NCI-H128 (cell line): ENCODE measurements around the gene PRRC2A.

Source experiments
- DNase-seq: peaks from one replicate; lab custom pipeline; 2025; ENCODE audit not compliant: unreplicated experiment; lab: John Stamatoyannopoulos, UW

Gene PRRC2A

GRCh38 chr6:31622684-31623091 is 2.2 kb downstream of the PRRC2A start:
- no peak for DNase-seq

GRCh38 chr6:31624070-31624469 is 3.6 kb downstream of the PRRC2A start:
- DNase-seq = no peak

- no peak for DNase-seq
These were observed 6.4 kb downstream of the PRRC2A start for GRCh38 chr6:31626952-31627351.

GRCh38 chr6:31627690-31628287 is 7.3 kb downstream of the PRRC2A start:
- no peak for DNase-seq

- DNase-seq = no peak
These were observed 8.5 kb downstream of the PRRC2A start for GRCh38 chr6:31629014-31629413.

GRCh38 chr6:31630177-31630934 is 9.8 kb downstream of the PRRC2A start:
- DNase-seq = no peak

GRCh38 chr6:31631209-31631608 is 10.7 kb downstream of the PRRC2A start:
- DNase-seq = no peak

- no peak for DNase-seq
These were observed 11.3 kb downstream of the PRRC2A start for GRCh38 chr6:31631681-31632278.

- DNase-seq = no peak
These were observed 11.9 kb downstream of the PRRC2A start for GRCh38 chr6:31632279-31632946.

- DNase-seq = no peak
These were observed 12.9 kb downstream of the PRRC2A start for GRCh38 chr6:31633447-31633846.

- no peak for DNase-seq
These were observed 13.6 kb downstream of the PRRC2A start for GRCh38 chr6:31634131-31634530.

- no peak for DNase-seq
These were observed 14.6 kb downstream of the PRRC2A start for GRCh38 chr6:31634969-31635575.

GRCh38 chr6:31636698-31637596 is 16.4 kb downstream of the PRRC2A start:
- no peak for DNase-seq

GRCh38 chr6:31639043-31639442 is 18.5 kb downstream of the PRRC2A start:
- no peak for DNase-seq

GRCh38 chr6:31639449-31639861 is 18.9 kb downstream of the PRRC2A start:
- no peak for DNase-seq

GRCh38 chr6:31640612-31641011 is 20.1 kb downstream of the PRRC2A start:
- DNase-seq = no peak

- no peak for DNase-seq
These were observed 20.9 kb downstream of the PRRC2A start for GRCh38 chr6:31641370-31641769.

- DNase-seq = no peak
These were observed 22.5 kb downstream of the PRRC2A start for GRCh38 chr6:31642798-31643570.

- no peak for DNase-seq
These were observed 23.4 kb downstream of the PRRC2A start for GRCh38 chr6:31643818-31644454.
